HG03103 (cell line): ENCODE data around the gene UGT1A10.
"Not testable (repeated sequence)": the region's sequence is repeated elsewhere in the genome, so short reads cannot be mapped to it uniquely, and the experiment has no call there.

Source experiments
- ATAC-seq: cut with Tn5 transposase; IDR thresholded peaks from one replicate; pipeline ENCODE4 v1.9.1; 2021; ENCODE audit warnings: low read depth; ENCODE audit not compliant: unreplicated experiment

Gene UGT1A10

DNA sequence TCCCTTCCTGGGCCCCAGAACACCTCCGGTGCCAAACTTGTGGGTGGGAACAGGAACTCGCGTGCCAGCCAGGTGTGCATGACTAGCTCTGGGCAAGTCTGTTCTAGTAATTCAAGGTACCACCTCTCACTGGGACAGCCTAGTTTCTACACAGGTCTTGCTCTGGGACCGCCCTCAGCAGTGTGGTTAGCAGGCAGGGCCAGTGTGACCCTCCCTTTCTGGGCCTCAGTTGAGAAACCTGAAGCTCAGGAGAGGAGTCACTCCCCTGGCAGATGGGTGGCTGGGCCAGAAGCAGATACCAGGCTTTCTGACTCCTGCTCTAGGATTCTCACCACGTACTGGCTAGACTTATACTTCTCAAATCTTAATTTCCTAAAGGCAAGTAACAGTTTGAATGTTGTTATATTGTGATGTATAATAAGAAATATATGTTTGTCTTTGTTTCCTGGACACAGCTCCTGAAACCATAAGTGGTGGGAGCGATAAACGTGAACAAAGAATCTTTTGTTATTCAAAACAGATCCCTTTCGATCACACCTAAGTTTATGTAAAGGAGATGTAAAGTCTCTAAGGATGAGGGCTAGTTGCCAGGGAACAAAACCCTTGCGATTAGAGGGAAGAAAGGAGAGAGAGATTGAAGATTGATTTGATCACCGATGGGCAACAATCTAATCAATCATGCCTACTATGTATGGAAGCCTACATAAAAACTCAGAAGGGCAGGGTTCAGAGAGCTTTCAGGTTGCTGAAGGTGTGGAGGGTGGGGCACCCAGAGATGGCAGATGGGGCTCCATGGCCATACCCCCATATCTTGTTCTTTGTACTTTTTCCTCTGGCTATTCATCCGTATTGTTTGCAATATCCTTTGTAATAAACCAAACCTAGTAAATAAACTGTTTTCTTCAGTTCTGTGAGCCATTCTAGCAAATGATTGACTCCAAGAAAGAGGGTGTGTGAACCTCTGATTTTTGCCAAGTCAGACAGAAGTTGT, 55.5 kb downstream of the UGT1A10 start:
- no peak for ATAC-seq

DNA sequence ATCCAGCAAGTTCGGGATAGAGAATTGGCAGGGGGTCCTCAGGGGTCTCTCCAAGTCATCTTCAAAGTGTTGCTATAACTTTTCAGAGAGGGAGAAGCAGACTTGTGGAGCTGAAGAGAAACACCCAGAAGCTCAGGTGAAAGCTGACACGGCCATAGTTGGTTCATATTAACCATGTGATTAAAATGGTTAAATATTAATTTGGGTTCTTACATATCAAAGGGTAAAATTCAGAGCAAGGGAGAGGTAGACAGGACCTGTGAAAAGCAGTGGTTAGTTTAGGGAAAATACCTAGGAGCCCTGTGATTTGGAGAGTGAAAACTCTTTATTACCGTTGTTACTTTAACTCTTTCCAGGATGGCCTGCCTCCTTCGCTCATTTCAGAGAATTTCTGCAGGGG, 56.4 kb downstream of the UGT1A10 start, which contains the start of gene UGT1A6:
Gene UGT1A6, plus strand, starts transcription at position 243 of the 400 bp plus-strand sequence. Its CDS starts 115 bp downstream, at position 358.
- ATAC-seq = no peak

DNA sequence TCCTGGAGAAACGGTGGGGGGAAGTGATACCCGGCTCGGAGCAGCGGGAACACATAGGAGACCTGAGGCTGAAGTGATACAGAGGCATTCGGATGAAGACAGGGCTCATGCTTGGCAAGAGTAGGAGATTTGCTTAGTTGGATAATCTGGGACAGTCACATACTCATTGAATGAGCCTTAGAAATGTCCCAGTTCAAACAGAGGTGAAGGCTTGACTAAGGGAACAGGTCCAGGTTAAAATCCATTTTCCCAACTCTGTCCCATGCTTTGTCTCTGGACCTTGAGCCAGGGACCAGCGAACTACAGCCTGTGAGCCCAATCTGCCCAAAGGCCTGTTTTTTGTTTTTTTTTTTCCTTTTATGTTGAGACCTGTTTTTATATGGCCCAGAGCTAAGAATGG, 57.7 kb downstream of the UGT1A10 start:
- ATAC-seq = no peak

DNA sequence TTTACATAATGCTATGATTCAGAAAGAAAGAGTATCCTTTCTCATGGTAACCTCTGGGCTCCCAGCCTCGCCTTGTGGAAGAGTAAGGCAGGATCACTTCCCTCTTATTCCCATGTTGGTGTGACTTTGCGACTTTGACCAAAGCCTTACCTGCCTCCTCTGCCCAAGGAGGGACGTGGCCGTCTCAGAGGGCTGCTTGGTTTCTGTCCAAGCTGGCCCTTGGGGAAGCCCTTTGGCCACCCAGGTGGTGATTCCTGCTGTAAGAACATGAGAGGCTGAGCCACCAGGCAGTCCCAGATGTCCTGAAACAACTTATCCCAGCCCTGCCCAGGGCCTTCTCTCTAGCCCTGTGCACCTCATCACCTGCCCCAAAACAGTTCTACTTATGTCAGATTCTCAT, 62.5 kb downstream of the UGT1A10 start:
- no peak for ATAC-seq

DNA sequence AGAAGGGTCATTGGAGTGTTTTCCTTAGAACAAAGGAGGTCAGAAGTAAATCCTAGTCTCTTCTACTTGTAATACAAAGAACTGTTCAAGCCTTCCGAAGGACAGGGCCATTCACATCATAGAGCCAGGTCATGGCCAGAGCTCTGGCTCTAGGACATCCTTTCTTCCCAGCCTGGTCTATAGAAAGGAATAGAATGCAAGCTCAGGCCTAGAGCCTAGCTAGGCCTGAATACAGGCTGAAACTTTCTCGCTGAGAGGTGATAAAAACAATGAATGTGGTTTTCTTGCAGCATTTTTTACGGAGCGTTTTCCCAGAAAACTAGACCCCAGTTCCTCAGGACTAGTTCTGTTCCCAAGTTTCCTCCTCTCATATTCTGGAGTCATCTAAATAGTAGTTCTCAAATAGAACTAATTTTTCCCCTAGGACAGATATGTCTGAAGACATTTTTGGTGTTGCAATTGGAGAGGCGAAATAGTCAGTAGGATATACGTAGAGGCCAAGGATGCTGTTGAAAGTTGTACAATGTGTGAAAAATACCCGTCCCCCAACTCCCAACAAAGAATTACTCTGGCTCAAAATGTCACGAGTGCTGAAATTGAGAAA, 63.3 kb downstream of the UGT1A10 start:
- no peak for ATAC-seq

DNA sequence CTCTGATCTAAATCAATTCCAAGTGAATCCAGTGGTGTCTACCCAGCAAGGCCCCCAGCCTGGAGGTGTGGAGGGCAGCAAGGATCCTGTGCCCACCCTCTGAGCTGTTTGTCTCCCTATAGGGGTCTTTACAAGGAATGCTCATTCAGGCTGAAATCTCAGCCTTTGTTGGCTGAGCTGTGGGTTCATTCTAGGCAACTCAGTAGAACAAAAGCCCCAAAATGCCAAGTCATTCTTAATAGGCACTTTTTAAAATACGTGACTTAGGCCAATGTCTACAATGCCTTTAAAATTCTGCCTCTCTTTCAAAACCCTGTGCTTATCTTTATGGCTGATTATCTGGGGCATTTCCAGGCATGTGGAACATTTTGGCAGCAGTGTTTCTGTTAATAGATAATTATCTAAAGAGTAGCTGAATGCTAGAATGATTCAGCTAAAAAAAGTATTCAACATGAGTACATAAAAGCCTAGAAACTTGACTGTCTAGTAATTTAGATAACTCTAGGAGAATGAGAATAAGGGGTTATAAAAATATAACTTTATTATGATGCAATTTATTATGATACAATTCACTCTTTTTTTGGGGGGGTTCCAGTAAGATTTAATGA, 63.9 kb downstream of the UGT1A10 start:
- ATAC-seq = no peak

DNA sequence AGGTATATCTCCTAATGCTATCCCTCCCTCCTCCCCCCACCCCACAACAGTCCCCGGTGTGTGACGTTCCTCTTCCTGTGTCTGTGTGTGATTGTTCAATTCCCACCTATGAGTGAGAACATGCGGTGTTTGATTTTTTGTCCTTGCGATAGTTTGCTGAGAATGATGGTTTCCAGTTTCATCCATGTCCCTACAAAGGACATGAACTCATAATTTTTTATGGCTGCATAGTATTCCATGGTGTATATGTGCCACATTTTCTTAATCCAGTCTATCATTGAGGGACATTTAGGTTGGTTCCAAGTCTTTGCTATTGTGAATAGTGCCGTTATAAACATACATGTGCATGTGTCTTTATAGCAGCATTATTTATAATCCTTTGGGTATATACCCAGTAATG, 64.6 kb downstream of the UGT1A10 start:
- ATAC-seq = not testable (repeated sequence)

DNA sequence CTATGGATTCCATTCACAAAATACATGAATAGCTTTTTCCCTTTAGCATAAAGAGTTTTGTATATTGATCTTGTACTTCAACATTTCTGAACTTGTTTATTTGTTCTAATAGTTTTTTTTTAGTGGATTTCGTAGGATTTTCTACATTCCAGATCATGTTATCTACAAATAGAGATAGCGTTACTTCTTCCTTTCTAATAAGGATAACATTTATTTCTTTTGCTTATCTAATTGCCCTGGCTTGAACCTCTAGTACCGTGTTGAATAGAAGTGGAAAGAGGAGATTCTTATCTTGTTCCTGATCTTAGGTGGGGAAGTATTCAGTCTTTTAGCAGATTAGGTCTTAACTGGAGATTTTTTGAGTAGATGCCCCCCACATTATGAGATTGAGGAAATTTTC, 66.0 kb downstream of the UGT1A10 start:
- no peak for ATAC-seq

DNA sequence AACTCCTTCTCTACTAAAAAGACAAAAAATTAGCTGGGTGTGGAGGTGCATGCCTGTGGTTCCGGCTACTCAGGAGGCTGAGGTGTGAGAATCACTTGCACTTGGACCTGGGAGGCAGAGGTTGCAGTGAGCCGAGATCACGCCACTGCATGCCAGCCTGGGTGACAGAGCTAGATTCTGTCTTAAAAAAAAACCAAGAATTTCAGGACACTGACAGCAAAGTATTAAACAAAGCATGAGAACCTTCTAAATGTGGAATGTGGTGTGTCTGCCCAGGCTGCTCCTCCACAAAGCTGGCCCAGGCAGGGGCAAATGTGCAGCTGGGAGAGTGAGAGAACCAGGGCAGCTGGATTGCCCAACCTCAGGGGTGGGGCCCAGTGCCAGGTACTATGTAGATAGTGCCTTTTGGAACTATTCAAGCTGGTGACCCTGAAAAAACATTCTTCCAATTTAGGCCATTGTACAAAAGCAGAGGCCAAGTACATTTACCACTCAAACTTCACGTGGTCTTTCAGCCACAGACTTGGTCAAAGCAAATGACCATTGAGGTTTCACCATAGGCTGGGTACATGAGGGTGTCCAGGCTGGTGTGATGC, 69.8 kb downstream of the UGT1A10 start:
- no peak for ATAC-seq

DNA sequence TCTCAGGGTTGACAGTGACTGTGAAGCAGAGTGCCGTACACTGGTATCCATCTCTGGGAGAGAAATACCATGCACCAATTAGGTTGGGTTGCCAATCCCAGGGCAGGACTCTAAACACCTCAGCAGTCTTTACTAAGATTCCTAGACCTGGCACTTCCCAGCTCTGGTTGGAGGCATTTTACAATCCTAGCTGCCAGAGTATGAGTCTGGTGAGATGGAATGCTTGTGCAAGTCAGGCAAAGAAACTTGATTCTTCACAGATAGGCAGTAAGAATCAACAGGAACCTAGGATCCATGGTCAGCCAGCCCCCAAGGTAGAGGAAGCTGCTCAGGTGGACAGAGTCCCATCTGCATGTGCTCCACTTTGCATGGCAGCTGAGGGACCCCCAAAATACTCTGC, 70.5 kb downstream of the UGT1A10 start:
- ATAC-seq = no peak

DNA sequence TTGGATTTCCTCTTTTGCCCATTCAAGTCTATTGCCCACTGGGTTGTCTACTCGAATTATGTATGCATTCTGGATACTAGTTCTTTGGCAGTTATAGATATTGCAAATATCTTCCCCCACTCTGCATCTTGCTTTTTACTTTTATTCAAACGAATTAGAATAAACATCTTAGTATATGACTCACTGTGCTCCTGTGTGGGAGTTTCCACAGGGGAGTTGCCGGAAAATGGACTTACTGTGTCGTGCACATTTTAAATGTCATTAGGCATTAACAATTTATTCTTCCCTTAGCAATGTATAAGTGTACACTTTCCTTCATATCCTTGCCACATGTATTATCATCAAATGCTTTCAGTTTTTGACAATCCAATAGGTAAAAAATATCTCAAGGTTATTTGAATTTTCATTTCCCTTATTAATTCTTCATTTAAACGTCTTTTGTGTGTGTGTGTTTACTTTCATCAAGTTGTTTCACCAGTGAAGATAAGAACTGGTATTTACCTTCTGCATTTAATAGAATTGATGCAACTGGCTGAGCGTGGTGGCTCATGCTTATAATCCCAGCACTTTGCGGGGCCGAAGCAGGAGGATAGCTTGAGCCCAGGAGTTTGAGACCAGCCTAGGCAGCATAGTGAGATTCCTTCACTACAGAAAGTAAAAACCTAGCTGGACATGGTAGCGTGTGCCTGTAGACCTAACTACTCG, 71.8 kb downstream of the UGT1A10 start:
- ATAC-seq = no peak

DNA sequence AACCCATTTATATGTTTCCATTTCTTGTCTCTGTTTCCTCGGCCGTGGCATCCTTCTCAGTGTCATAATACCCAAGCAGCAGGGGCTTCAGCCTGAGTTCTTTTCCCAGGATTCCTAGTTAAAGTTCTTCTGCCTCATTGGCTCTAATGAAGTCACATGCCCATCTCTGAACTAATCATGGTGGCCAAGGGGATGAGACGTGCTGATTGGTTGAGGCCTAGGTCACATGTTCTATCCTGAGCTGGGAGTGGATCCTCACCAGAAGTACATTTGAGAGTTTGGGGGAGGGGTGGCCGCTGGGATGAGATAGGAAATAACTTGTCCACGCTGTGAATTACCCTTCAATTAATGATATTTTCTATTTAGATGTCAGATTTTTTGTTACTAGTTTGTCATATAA, 72.7 kb downstream of the UGT1A10 start:
- no peak for ATAC-seq

DNA sequence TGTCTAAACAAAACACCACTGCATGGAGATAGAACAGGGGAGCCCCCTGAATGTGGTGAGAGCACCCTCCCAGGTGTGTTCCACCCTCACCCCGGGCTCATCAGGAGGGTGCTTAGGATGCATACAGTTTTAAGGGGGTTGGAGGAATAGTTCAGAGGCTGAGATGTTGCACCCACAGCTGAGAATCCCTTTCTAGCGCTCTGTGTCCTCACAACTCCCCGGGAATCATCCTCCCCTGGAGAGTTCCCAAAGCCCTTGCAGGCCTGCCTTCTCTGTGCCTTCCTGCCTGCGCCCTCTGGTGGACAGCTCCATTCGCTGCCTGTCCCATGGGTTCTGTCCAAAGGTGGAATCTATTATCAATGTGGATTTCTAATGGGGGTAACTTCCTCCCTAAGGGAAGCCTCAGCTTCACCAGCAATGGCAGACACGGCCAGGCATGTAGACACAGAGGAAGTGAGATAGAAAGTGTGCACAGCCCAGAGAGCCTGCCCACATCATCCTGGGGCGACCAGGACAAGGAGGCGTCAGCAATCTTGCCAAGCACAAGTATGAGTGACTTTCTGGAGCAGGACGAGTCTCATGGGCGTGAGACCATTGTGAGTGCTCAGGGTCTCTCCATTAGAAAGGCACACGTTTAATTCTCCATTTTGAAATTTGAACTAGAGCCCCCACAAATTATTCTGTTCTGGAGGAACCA, 75.2 kb downstream of the UGT1A10 start:
- peak; percentile 60 for ATAC-seq

DNA sequence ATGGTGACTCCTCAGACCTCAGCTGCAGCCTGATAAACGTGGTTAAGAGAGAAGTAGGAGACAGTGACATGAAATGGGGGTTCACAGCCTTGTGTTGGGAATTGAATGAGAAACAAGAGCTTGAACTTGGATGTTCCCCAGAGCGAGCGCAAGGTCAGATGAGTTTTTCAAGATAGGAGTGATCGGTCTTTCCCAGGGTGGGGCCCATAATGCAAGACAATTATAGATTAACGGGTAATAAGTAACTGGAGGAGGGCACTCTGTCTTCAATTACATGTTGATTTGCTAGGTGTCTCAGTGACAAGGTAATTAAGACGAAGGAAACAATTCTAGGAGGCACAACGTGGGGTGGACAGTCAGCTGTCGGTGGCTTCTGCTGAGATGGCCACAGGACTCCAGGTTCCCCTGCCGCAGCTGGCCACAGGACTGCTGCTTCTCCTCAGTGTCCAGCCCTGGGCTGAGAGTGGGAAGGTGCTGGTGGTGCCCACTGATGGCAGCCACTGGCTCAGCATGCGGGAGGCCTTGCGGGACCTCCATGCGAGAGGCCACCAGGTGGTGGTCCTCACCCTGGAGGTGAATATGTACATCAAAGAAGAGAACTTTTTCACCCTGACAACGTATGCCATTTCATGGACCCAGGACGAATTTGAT, 76.5 kb downstream of the UGT1A10 start, which contains the start of gene UGT1A5:
Gene UGT1A5, plus strand, starts transcription at position 297 of the 651 bp plus-strand sequence. Its CDS starts 85 bp downstream, at position 382.
- ATAC-seq = no peak

DNA sequence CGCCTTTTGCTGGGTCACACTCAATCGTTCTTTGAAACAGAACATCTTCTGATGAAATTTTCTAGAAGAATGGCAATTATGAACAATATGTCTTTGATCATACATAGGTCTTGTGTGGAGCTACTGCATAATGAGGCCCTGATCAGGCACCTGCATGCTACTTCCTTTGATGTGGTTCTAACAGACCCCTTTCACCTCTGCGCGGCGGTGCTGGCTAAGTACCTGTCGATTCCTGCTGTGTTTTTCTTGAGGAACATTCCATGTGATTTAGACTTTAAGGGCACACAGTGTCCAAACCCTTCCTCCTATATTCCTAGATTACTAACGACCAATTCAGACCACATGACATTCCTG, 77.0 kb downstream of the UGT1A10 start:
- no peak for ATAC-seq

DNA sequence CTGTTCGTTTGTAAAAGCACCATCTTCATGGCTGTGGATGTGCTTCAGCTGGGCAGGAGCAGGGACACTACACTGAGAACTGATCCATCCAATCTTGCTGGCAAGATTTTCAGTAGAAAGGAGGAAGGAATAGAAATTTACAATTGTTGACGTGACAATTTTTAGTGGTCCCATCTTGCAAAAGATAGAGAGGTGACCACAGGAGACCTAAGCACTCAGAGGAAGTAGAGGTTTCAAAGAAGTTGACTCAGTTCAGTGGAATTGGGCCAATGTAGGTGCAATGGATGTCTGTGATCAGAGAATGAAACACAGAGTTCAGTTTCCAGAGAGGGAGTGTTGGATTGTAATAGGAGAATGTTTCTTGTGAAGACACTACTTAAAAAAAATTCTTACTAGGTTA, 77.9 kb downstream of the UGT1A10 start:
- ATAC-seq = no peak

DNA sequence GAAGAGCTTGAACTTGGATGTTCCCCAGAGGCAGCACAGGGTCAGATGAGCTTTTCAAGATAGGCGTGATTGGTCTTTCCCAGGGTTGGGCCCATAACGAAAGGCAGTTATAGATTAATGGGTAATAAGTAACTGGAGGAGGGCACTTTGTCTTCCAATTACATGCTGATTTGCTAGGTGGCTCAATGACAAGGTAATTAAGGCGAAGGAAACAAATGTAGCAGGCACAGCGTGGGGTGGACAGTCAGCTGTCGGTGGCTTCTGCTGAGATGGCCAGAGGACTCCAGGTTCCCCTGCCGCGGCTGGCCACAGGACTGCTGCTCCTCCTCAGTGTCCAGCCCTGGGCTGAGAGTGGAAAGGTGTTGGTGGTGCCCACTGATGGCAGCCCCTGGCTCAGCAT, 82.3 kb downstream of the UGT1A10 start, which contains the start of gene UGT1A4:
Gene UGT1A4, plus strand, starts transcription at position 185 of the 400 bp plus-strand sequence. Its CDS starts 85 bp downstream, at position 270.
- no peak for ATAC-seq

DNA sequence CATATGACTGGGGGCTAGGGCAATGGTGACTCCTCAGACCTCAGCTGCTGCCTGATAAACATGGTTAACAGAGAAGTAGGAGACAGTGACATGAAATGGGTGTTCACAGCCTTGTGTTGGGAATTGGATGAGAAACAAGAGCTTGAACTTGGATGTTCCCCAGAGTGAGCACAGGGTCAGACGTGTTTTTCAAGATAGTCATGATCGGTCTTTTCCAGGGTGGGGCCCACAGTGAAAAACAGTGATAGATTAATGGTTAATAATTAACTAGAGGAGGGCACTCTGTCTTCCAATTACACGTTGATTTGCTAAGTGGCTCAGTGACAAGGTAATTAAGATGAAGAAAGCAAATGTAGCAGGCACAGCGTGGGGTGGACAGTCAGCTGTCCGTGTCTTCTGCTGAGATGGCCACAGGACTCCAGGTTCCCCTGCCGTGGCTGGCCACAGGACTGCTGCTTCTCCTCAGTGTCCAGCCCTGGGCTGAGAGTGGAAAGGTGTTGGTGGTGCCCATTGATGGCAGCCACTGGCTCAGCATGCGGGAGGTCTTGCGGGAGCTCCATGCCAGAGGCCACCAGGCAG, 92.6 kb downstream of the UGT1A10 start, which contains the start of gene UGT1A3:
Gene UGT1A3, plus strand, starts transcription at position 320 of the 579 bp plus-strand sequence. Its CDS starts 85 bp downstream, at position 405.
- ATAC-seq = no peak
